ENCODE data around the gene ADAMTS2.
A peak's percentile ranks its signal among the peaks of the same experiment; 100 is the strongest.

DNA sequence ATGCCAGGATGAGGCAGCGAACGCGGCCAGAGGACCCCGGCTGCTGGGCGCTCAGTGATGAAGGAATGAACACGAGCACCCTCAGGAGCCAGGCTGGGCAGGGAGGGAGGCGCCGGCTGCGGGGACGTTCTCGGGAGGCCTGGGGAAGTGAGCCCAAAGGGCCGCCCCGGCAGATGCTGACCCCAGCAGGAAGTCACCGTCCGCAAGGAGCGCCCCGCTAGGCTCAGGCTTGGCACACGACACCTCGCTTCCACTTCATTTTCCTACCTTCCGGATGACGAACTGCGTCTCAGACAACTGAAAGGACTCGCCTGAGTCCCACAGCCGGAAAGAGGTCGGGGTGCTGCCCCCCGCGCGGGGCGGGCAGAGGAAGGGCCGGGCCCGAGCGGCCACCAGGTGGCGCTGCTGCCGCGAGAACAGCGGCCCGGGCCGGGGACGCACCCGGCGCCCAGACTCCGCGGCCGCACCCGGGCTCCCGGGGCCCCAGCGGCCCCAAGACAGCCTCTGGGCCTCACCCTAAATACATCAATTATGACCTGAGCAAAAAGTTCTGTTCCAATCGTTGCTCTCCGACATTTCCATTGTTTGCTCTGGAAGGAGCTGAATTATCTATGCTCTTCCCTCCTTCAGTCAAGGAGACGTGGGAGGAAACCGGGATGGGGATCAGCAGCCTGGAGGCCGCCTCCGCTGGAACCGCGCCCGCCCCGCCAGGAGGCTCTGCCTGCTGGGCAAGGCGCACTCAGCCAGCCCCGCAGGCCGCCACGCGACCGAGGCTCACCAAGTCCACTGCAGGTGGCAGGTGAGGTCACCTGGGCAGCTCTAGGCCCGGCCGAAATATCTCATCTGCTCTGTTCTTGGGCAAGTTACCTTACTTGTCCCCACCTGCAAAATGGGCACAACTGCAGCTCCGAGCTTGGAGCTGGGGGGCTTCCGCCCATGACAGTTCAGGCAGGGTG lies 178.1 kb downstream of the ADAMTS2 start:
- no peak for TF ChIP-seq JUNB (IDR thresholded peaks at IDR 0.05; ENCODE audit: unreplicated experiment)
- TF ChIP-seq, protein P1, sequence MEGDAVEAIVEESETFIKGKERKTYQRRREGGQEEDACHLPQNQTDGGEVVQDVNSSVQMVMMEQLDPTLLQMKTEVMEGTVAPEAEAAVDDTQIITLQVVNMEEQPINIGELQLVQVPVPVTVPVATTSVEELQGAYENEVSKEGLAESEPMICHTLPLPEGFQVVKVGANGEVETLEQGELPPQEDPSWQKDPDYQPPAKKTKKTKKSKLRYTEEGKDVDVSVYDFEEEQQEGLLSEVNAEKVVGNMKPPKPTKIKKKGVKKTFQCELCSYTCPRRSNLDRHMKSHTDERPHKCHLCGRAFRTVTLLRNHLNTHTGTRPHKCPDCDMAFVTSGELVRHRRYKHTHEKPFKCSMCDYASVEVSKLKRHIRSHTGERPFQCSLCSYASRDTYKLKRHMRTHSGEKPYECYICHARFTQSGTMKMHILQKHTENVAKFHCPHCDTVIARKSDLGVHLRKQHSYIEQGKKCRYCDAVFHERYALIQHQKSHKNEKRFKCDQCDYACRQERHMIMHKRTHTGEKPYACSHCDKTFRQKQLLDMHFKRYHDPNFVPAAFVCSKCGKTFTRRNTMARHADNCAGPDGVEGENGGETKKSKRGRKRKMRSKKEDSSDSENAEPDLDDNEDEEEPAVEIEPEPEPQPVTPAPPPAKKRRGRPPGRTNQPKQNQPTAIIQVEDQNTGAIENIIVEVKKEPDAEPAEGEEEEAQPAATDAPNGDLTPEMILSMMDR (conservative IDR thresholded peaks at IDR 0.05; ENCODE audit: low read depth in 2 of 2) = peak; percentile 65 to 79
- no peak for TF ChIP-seq EZH2 (IDR thresholded peaks at IDR 0.05; ENCODE audit: low read depth, unreplicated experiment)
- no peak for TF ChIP-seq POLR2AphosphoS5 (IDR thresholded peaks at IDR 0.05; ENCODE audit: low read depth)
- TF ChIP-seq EZH2phosphoT487 (IDR thresholded peaks at IDR 0.05; ENCODE audit: unreplicated experiment) = no peak
- TF ChIP-seq ZNF114 (CRISPR knock-in tag; IDR thresholded peaks at IDR 0.05) = no peak
- TF ChIP-seq, protein P2, sequence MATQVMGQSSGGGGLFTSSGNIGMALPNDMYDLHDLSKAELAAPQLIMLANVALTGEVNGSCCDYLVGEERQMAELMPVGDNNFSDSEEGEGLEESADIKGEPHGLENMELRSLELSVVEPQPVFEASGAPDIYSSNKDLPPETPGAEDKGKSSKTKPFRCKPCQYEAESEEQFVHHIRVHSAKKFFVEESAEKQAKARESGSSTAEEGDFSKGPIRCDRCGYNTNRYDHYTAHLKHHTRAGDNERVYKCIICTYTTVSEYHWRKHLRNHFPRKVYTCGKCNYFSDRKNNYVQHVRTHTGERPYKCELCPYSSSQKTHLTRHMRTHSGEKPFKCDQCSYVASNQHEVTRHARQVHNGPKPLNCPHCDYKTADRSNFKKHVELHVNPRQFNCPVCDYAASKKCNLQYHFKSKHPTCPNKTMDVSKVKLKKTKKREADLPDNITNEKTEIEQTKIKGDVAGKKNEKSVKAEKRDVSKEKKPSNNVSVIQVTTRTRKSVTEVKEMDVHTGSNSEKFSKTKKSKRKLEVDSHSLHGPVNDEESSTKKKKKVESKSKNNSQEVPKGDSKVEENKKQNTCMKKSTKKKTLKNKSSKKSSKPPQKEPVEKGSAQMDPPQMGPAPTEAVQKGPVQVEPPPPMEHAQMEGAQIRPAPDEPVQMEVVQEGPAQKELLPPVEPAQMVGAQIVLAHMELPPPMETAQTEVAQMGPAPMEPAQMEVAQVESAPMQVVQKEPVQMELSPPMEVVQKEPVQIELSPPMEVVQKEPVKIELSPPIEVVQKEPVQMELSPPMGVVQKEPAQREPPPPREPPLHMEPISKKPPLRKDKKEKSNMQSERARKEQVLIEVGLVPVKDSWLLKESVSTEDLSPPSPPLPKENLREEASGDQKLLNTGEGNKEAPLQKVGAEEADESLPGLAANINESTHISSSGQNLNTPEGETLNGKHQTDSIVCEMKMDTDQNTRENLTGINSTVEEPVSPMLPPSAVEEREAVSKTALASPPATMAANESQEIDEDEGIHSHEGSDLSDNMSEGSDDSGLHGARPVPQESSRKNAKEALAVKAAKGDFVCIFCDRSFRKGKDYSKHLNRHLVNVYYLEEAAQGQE (IDR thresholded peaks at IDR 0.05; ENCODE audit: unreplicated experiment) = no peak
- no peak for TF ChIP-seq CREB1 (CRISPR knock-in tag; IDR thresholded peaks at IDR 0.05; ENCODE audit: low read depth)
- TF ChIP-seq ZNF331 (CRISPR knock-in tag; IDR thresholded peaks at IDR 0.05; ENCODE audit: low read depth) = no peak
- TF ChIP-seq, protein P3, sequence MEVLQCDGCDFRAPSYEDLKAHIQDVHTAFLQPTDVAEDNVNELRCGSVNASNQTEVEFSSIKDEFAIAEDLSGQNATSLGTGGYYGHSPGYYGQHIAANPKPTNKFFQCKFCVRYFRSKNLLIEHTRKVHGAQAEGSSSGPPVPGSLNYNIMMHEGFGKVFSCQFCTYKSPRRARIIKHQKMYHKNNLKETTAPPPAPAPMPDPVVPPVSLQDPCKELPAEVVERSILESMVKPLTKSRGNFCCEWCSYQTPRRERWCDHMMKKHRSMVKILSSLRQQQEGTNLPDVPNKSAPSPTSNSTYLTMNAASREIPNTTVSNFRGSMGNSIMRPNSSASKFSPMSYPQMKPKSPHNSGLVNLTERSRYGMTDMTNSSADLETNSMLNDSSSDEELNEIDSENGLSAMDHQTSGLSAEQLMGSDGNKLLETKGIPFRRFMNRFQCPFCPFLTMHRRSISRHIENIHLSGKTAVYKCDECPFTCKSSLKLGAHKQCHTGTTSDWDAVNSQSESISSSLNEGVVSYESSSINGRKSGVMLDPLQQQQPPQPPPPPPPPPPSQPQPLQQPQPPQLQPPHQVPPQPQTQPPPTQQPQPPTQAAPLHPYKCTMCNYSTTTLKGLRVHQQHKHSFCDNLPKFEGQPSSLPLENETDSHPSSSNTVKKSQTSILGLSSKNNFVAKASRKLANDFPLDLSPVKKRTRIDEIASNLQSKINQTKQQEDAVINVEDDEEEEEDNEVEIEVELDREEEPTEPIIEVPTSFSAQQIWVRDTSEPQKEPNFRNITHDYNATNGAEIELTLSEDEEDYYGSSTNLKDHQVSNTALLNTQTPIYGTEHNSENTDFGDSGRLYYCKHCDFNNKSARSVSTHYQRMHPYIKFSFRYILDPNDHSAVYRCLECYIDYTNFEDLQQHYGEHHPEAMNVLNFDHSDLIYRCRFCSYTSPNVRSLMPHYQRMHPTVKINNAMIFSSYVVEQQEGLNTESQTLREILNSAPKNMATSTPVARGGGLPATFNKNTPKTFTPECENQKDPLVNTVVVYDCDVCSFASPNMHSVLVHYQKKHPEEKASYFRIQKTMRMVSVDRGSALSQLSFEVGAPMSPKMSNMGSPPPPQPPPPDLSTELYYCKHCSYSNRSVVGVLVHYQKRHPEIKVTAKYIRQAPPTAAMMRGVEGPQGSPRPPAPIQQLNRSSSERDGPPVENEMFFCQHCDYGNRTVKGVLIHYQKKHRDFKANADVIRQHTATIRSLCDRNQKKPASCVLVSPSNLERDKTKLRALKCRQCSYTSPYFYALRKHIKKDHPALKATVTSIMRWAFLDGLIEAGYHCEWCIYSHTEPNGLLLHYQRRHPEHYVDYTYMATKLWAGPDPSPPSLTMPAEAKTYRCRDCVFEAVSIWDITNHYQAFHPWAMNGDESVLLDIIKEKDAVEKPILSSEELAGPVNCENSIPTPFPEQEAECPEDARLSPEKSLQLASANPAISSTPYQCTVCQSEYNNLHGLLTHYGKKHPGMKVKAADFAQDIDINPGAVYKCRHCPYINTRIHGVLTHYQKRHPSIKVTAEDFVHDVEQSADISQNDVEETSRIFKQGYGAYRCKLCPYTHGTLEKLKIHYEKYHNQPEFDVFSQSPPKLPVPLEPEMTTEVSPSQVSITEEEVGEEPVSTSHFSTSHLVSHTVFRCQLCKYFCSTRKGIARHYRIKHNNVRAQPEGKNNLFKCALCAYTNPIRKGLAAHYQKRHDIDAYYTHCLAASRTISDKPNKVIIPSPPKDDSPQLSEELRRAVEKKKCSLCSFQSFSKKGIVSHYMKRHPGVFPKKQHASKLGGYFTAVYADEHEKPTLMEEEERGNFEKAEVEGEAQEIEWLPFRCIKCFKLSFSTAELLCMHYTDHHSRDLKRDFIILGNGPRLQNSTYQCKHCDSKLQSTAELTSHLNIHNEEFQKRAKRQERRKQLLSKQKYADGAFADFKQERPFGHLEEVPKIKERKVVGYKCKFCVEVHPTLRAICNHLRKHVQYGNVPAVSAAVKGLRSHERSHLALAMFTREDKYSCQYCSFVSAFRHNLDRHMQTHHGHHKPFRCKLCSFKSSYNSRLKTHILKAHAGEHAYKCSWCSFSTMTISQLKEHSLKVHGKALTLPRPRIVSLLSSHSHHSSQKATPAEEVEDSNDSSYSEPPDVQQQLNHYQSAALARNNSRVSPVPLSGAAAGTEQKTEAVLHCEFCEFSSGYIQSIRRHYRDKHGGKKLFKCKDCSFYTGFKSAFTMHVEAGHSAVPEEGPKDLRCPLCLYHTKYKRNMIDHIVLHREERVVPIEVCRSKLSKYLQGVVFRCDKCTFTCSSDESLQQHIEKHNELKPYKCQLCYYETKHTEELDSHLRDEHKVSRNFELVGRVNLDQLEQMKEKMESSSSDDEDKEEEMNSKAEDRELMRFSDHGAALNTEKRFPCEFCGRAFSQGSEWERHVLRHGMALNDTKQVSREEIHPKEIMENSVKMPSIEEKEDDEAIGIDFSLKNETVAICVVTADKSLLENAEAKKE (CRISPR knock-in tag; IDR thresholded peaks at IDR 0.05) = no peak
- TF ChIP-seq, protein P4, sequence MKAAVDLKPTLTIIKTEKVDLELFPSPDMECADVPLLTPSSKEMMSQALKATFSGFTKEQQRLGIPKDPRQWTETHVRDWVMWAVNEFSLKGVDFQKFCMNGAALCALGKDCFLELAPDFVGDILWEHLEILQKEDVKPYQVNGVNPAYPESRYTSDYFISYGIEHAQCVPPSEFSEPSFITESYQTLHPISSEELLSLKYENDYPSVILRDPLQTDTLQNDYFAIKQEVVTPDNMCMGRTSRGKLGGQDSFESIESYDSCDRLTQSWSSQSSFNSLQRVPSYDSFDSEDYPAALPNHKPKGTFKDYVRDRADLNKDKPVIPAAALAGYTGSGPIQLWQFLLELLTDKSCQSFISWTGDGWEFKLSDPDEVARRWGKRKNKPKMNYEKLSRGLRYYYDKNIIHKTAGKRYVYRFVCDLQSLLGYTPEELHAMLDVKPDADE (IDR thresholded peaks at IDR 0.05) = no peak

Measured in GM23338 (cell line).